Measurements from ENCODE around the gene TRIB2.

Gene TRIB2

GRCh38 chr2:12721566-12722446, 5.1 kb downstream of the TRIB2 start:
- DNase-seq, result no peak

GRCh38 chr2:12722447-12723316, 5.9 kb downstream of the TRIB2 start:
- no peak for DNase-seq

GRCh38 chr2:12723736-12724463, 7.2 kb downstream of the TRIB2 start:
- DNase-seq, result no peak

- DNase-seq, result no peak
Observed at GRCh38 chr2:12725233-12726187, 8.8 kb downstream of the TRIB2 start.

- DNase-seq, result no peak
Observed at GRCh38 chr2:12726271-12726670, 9.5 kb downstream of the TRIB2 start.

- DNase-seq, result no peak
Observed at GRCh38 chr2:12727065-12727464, 10.3 kb downstream of the TRIB2 start.

GRCh38 chr2:12727641-12728040, 10.9 kb downstream of the TRIB2 start:
- DNase-seq, result no peak

- DNase-seq, result no peak
Observed at GRCh38 chr2:12728221-12728777, 11.6 kb downstream of the TRIB2 start.

- DNase-seq, result no peak
Observed at GRCh38 chr2:12730265-12730664, 13.5 kb downstream of the TRIB2 start.

- DNase-seq, result no peak
Observed at GRCh38 chr2:12731701-12732280, 15.1 kb downstream of the TRIB2 start.

- no peak for DNase-seq
Observed at GRCh38 chr2:12732651-12733050, 15.9 kb downstream of the TRIB2 start.

- DNase-seq, result peak; percentile 41
Observed at GRCh38 chr2:12733846-12734245, 17.1 kb downstream of the TRIB2 start.

- no peak for DNase-seq
Observed at GRCh38 chr2:12734914-12735654, 18.3 kb downstream of the TRIB2 start.

- DNase-seq, result no peak
Observed at GRCh38 chr2:12737297-12737696, 20.6 kb downstream of the TRIB2 start.

- no peak for DNase-seq
Observed at GRCh38 chr2:12737738-12738485, 21.2 kb downstream of the TRIB2 start.

GRCh38 chr2:12739721-12740254, 23.1 kb downstream of the TRIB2 start:
- DNase-seq, result no peak

GRCh38 chr2:12741380-12741779, 24.6 kb downstream of the TRIB2 start:
- no peak for DNase-seq

- DNase-seq, result no peak
Observed at GRCh38 chr2:12742891-12743290, 26.2 kb downstream of the TRIB2 start.

GRCh38 chr2:12750166-12750905, 33.6 kb downstream of the TRIB2 start:
- DNase-seq, result peak; percentile 44

All from COR-L47 (cell line).